Endothelial cell (in vitro differentiated cells): ENCODE measurements around the gene SLC35A3. TPM values are rescaled to one million over a fixed set of nuclear protein-coding genes. Genes with fewer than 3 reads are reported as not detected.
"Not testable (repeated sequence)": the region's sequence is repeated elsewhere in the genome, so short reads cannot be mapped to it uniquely, and the experiment has no call there.

Experiments used
- DNase-seq: peaks from one replicate; pipeline ENCODE4 v3.0.0; 2021; ENCODE audit warnings: low spot score
- H3K27ac Mint-ChIP-seq: one replicate; pipeline ENCODE4 v1.8.0; 2021; ENCODE audit warnings: mixed read lengths, inconsistent platforms; ENCODE audit not compliant: unreplicated experiment
- H3K27me3 Mint-ChIP-seq: one replicate; pipeline ENCODE4 v1.8.0; 2021; ENCODE audit warnings: mild to moderate bottlenecking, moderate library complexity, mixed read lengths, inconsistent platforms; ENCODE audit not compliant: unreplicated experiment
- H3K36me3 Mint-ChIP-seq: one replicate; pipeline ENCODE4 v1.8.0; 2021; ENCODE audit warnings: mild to moderate bottlenecking, low read depth, mixed read lengths, inconsistent platforms; ENCODE audit not compliant: unreplicated experiment
- H3K4me1 Mint-ChIP-seq: one replicate; pipeline ENCODE4 v1.8.0; 2021; ENCODE audit warnings: mild to moderate bottlenecking, mixed read lengths, inconsistent platforms; ENCODE audit not compliant: unreplicated experiment
- H3K4me3 Mint-ChIP-seq: one replicate; pipeline ENCODE4 v1.8.0; 2021; ENCODE audit warnings: mild to moderate bottlenecking, mixed read lengths, inconsistent platforms; ENCODE audit not compliant: unreplicated experiment
- H3K9me3 Mint-ChIP-seq: one replicate; pipeline ENCODE4 v1.8.0; 2021; ENCODE audit warnings: mixed read lengths, inconsistent platforms; ENCODE audit not compliant: unreplicated experiment
- total RNA-seq: library from RNA; stranded (reverse); fragmentation: NEBNext Ultra II Directional; extraction: Animal tissue kit (Norgen Biotek cat#: 25700); gene quantifications from one replicate; pipeline ENCODE4 v1.2.1, GENCODE V29; 2021; ENCODE audit not compliant: unreplicated experiment
- TF ChIP-seq, protein P1 (sequence below): fragments of 200-600 bp; sonication (generic); IDR thresholded peaks from one replicate; pipeline ENCODE4 v1.5.0; 2021; ENCODE audit warnings: antibody characterized with exemption; ENCODE audit not compliant: unreplicated experiment

Gene SLC35A3
- total RNA-seq, 1 donor from 2014 or later = 19.0 TPM

DNA sequence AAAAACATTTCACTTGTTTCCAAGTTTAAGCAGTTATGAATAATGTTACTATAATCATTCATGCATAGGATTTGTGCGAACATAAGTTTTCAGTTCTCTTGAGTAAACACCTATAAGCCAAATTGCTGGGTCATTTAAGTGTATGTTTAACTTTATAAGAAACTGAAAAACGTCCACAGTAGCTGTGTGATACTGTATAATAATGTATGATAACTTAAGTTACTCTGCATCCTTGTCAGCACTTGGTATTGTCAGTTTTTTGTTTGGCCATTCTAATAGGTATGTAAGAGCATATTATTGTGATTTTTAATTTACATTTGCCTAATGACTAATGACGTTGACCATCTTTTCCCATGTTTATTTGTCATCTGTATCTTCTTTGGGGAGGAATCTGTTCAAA, 14.4 kb upstream of the SLC35A3 start:
- peak overlapping the region; percentile 57 for H3K27ac Mint-ChIP-seq
- H3K9me3 Mint-ChIP-seq = no peaks in the 10 kb centered on the region
- no peaks in the 10 kb centered on the region for H3K36me3 Mint-ChIP-seq
- DNase-seq = no peak
- peaks cover 8% of the 10 kb centered on the region for H3K27me3 Mint-ChIP-seq
- H3K4me1 Mint-ChIP-seq = peaks cover 24% of the 10 kb centered on the region
- TF ChIP-seq, protein P1, sequence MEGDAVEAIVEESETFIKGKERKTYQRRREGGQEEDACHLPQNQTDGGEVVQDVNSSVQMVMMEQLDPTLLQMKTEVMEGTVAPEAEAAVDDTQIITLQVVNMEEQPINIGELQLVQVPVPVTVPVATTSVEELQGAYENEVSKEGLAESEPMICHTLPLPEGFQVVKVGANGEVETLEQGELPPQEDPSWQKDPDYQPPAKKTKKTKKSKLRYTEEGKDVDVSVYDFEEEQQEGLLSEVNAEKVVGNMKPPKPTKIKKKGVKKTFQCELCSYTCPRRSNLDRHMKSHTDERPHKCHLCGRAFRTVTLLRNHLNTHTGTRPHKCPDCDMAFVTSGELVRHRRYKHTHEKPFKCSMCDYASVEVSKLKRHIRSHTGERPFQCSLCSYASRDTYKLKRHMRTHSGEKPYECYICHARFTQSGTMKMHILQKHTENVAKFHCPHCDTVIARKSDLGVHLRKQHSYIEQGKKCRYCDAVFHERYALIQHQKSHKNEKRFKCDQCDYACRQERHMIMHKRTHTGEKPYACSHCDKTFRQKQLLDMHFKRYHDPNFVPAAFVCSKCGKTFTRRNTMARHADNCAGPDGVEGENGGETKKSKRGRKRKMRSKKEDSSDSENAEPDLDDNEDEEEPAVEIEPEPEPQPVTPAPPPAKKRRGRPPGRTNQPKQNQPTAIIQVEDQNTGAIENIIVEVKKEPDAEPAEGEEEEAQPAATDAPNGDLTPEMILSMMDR = no peak
- H3K4me3 Mint-ChIP-seq = no peak overlapping the region

DNA sequence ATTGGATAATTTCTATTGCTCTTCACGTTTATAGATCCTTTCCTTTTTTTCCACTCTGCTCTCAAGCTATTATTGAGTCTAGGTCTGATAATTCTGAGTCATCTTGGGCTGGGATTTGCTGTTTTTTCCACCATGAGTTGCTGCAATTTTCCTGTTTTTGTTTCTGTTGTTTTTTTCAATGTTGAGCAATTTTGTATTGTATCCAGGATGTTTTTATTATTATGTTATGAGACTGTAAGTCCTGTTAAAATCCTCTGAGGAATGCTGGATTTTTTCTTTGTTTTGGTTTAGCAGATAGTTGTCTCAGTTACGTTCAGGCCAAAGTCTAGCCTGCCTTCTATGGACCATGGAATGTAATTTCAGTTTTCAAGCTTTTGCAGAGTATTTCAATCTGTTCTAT, 13.0 kb upstream of the SLC35A3 start:
- Mint-ChIP-seq H3K9me3 (no peaks in the 10 kb centered on the region), H3K27ac (peak overlapping the region; percentile 93)

DNA sequence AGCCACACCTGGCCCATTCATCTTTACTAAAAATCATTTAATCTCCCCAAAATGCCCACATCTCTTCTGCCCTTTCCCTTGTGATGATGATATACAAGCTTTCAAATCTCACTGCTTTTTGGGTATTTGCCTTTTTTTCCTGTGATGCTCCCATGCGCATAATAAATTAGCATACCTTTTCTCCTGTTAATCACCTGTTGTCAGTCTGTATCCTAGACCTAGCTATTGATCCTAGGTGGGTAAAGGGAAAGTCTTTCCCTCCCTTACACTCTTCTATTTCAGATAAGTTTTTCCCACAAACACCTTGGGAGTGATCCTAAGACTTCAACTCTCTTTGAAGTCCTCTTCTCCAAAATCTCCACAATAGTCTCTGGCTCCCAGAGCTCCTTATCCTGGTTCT, 12.0 kb upstream of the SLC35A3 start:
- TF ChIP-seq, protein P1 = no peak
- Mint-ChIP-seq H3K27ac (peak overlapping the region; percentile 55), H3K36me3 (no peaks in the 10 kb centered on the region), H3K9me3 (no peaks in the 10 kb centered on the region), H3K4me3 (no peak overlapping the region), H3K27me3 (peaks cover 6% of the 10 kb centered on the region), H3K4me1 (peaks cover 10% of the 10 kb centered on the region)
- no peak for DNase-seq

More for the DNA sequence above, 13.0 kb upstream of the SLC35A3 start:
- Mint-ChIP-seq H3K4me3 (no peak overlapping the region), H3K36me3 (no peaks in the 10 kb centered on the region), H3K27me3 (peaks cover 6% of the 10 kb centered on the region), H3K4me1 (peaks cover 13% of the 10 kb centered on the region)
- no peak for DNase-seq
- TF ChIP-seq, protein P1 = no peak

DNA sequence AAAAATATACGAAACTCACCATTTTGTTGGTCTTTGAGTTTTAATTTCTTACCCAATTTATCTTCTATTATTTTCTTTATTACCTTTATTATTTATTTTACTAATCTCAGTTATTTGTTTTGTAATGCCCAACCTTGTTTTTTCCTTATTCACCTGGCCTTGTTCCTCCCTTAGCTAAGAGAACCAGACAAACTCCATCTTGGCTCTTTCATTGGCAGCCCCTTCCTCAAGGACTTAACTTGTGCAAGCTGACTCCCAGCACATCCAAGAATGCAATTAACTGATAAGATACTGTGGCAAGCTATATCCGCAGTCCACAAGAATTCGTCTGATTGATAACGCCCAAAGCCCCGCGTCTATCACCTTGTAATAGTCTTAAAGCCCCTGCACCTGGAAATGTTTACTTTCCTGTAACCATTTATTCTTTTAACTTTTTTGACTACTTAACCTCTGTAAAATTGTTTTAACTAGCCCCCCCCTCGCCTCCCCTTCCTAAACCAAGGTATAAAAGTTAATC, 10.5 kb upstream of the SLC35A3 start:
- H3K4me1 Mint-ChIP-seq, H3K36me3 Mint-ChIP-seq, H3K27ac Mint-ChIP-seq, H3K27me3 Mint-ChIP-seq, H3K4me3 Mint-ChIP-seq, H3K9me3 Mint-ChIP-seq, DNase-seq: not testable (repeated sequence)

DNA sequence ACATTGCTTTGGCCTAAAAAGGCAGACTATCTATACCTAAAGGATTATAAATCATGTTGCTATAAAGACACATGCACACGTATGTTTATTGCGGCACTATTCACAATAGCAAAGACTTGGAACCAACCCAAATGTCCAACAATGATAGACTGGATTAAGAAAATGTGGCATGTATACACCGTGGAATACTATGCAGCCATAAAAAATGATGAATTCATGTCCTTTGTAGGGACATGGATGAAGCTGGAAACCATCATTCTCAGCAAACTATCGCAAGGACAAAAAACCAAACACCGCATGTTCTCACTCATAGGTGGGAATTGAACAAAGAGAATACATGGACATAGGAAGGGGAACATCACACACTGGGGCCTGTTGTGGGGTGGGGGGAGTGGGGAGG, 9.5 kb upstream of the SLC35A3 start:
- H3K9me3 Mint-ChIP-seq, H3K4me1 Mint-ChIP-seq, H3K27me3 Mint-ChIP-seq, H3K4me3 Mint-ChIP-seq, DNase-seq, H3K27ac Mint-ChIP-seq, H3K36me3 Mint-ChIP-seq: not testable (repeated sequence)

DNA sequence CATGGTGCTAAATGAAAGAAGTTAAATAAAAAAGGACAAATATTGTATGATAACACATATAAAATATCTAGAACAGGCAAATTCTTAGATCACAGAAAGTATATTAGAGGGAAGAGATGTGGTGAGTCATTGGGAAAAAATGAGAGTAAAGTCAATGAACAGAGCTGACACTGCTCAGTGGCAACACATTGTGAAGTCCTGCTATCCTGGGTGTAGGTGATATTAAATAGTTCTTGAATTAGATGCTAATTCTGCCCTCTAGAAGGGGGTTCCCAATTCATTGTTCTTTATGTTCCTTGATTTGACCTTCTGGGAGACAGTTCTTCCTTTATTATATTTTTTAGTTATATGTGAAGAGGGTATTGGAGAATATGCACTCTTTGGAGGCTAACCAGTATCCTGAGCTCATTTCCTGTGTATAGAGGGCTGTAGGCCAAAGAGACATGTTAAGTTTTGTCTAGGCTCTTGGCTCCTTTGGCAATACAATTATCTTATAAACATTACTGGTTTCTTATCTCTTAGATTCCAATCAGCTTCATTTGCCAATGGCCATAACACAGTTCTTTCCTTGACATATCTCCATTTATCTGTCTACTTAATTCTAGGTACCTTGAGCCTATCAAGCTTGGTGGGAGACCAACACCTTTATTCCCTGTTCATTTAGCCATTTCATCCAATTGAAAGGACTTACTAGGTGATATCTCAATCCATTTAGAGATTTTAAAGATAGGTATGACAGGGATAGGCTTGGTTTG, 6.6 kb upstream of the SLC35A3 start:
- TF ChIP-seq, protein P1 = no peak
- Mint-ChIP-seq H3K9me3 (no peaks in the 10 kb centered on the region), H3K4me3 (no peak overlapping the region), H3K27ac (no peak overlapping the region), H3K36me3 (no peaks in the 10 kb centered on the region), H3K27me3 (peaks cover 4% of the 10 kb centered on the region), H3K4me1 (peaks cover 1% of the 10 kb centered on the region)
- DNase-seq = no peak
